H9 (cell line): ENCODE data around the gene ANKS1B. TPM values are rescaled to one million over a fixed set of nuclear protein-coding genes. Genes with fewer than 3 reads are reported as not detected.

Experiments
- DNase-seq: peaks from one replicate; pipeline ENCODE4 v3.0.0-alpha.2; 2017
- H2AFZ ChIP-seq: one replicate; pipeline ENCODE4 v1.6.1; 2013; ENCODE audit warnings: mild to moderate bottlenecking, low read length, control low read depth, moderate library complexity
- H2AK5ac ChIP-seq: 2 replicates; pipeline ENCODE4 v1.6.1; 2013; ENCODE audit warnings: low read length, control low read depth, mixed read lengths; ENCODE audit not compliant: insufficient read length
- H2BK120ac ChIP-seq: one replicate; pipeline ENCODE4 v1.6.1; 2013; ENCODE audit warnings: low read depth, mild to moderate bottlenecking, low read length, control low read depth, inconsistent platforms; ENCODE audit not compliant: poor library complexity, severe bottlenecking
- H2BK12ac ChIP-seq: 2 replicates; pipeline ENCODE4 v1.6.1; 2013; ENCODE audit warnings: low read length, control low read depth, mixed read lengths, low read depth; ENCODE audit not compliant: insufficient read length
- H2BK15ac ChIP-seq: 2 replicates; pipeline ENCODE4 v1.6.1; 2013; ENCODE audit warnings: low read depth, low read length, control low read depth
- H2BK20ac ChIP-seq: one replicate; pipeline ENCODE4 v1.6.1; 2013; ENCODE audit warnings: low read depth, mild to moderate bottlenecking, low read length, control low read depth, inconsistent platforms; ENCODE audit not compliant: poor library complexity, severe bottlenecking
- H2BK5ac ChIP-seq: 2 replicates; pipeline ENCODE4 v1.6.1; 2013; ENCODE audit warnings: low read length, control low read depth, mixed read lengths; ENCODE audit not compliant: insufficient read length
- H3K14ac ChIP-seq: 2 replicates; pipeline ENCODE4 v1.6.1; 2013; ENCODE audit warnings: low read length, control low read depth; ENCODE audit not compliant: insufficient read depth
- H3K18ac ChIP-seq: 2 replicates; pipeline ENCODE4 v1.6.1; 2013; ENCODE audit warnings: low read depth, mild to moderate bottlenecking, mixed read lengths, low read length, control low read depth; ENCODE audit not compliant: insufficient read length
- H3K23ac ChIP-seq: 2 replicates; pipeline ENCODE4 v1.6.1; 2013; ENCODE audit warnings: low read length, control low read depth, mixed read lengths, low read depth; ENCODE audit not compliant: insufficient read length
- H3K23me2 ChIP-seq: 2 replicates; pipeline ENCODE4 v1.6.1; 2013; ENCODE audit warnings: low read depth, mild to moderate bottlenecking, mixed read lengths, low read length, control low read depth; ENCODE audit not compliant: insufficient read length, poor library complexity, severe bottlenecking
- H3K27ac ChIP-seq: 2 replicates; pipeline ENCODE4 v1.5.1; 2013; ENCODE audit warnings: low read length, control low read depth, mixed read lengths, low read depth; ENCODE audit not compliant: insufficient read length
- H3K27me3 ChIP-seq: 2 replicates; pipeline ENCODE4 v1.6.1; 2013; ENCODE audit warnings: low read length, control low read depth, inconsistent platforms; ENCODE audit not compliant: insufficient read depth
- H3K4ac ChIP-seq: 2 replicates; pipeline ENCODE4 v1.6.1; 2013; ENCODE audit warnings: low read depth, mild to moderate bottlenecking, control low read depth, inconsistent platforms, low read length, moderate library complexity
- H3K4me1 ChIP-seq: 2 replicates; pipeline ENCODE4 v1.6.1; 2013; ENCODE audit warnings: low read length, control low read depth, inconsistent platforms; ENCODE audit not compliant: insufficient read depth
- H3K4me2 ChIP-seq: 2 replicates; pipeline ENCODE4 v1.6.1; 2013; ENCODE audit warnings: low read length, control low read depth, mixed read lengths; ENCODE audit not compliant: insufficient read length, insufficient read depth
- H3K56ac ChIP-seq: 2 replicates; pipeline ENCODE4 v1.6.1; 2013; ENCODE audit warnings: low read depth, mild to moderate bottlenecking, mixed read lengths, low read length, control low read depth; ENCODE audit not compliant: insufficient read length
- H3K79me1 ChIP-seq: 2 replicates; pipeline ENCODE4 v1.6.1; 2013; ENCODE audit warnings: low read depth, mild to moderate bottlenecking, moderate library complexity, low read length, control low read depth, inconsistent platforms; ENCODE audit not compliant: insufficient read depth, poor library complexity, severe bottlenecking
- H3K79me2 ChIP-seq: 2 replicates; pipeline ENCODE4 v1.6.1; 2013; ENCODE audit warnings: low read length, control low read depth, inconsistent platforms; ENCODE audit not compliant: insufficient read depth
- H3K9ac ChIP-seq: 2 replicates; pipeline ENCODE4 v1.6.1; 2013; ENCODE audit warnings: low read length, control low read depth, mixed read lengths; ENCODE audit not compliant: insufficient read length; ENCODE audit errors: extremely low read depth
- H3K9me3 ChIP-seq: one replicate; pipeline ENCODE4 v1.6.1; 2013; ENCODE audit warnings: low read depth, low read length, inconsistent platforms; ENCODE audit not compliant: control insufficient read depth
- H3T11ph ChIP-seq: one replicate; pipeline ENCODE4 v1.6.1; 2013; ENCODE audit warnings: mild to moderate bottlenecking, low read length, control low read depth, inconsistent platforms
- H4K20me1 ChIP-seq: one replicate; pipeline ENCODE4 v1.6.1; 2013; ENCODE audit not compliant: control insufficient read depth, insufficient read length, insufficient read depth
- H4K5ac ChIP-seq: 2 replicates; pipeline ENCODE4 v1.6.1; 2013; ENCODE audit warnings: low read depth, mild to moderate bottlenecking, mixed read lengths, low read length, control low read depth; ENCODE audit not compliant: insufficient read length
- H4K8ac ChIP-seq: replicated peaks from 2 replicates; pipeline ENCODE4 v1.6.1; 2013; ENCODE audit warnings: low read length, control low read depth, mixed read lengths, low read depth; ENCODE audit not compliant: insufficient read length
- H4K91ac ChIP-seq: 2 replicates; pipeline ENCODE4 v1.6.1; 2013; ENCODE audit warnings: low read depth, mild to moderate bottlenecking, moderate library complexity, mixed read lengths, low read length, control low read depth; ENCODE audit not compliant: insufficient read length
- H3K27ac Mint-ChIP-seq, 3 experiments: 2 replicates in 2 of 3; 3 replicates in 1 of 3; pipeline ENCODE4 v1.8.0; 2020 to 2021; ENCODE audit warnings: mixed read lengths in 3 of 3, mild to moderate bottlenecking in 1 of 3, moderate library complexity in 1 of 3
- H3K27me3 Mint-ChIP-seq: 2 replicates; pipeline ENCODE4 v1.8.0; 2021; ENCODE audit warnings: low read depth, mild to moderate bottlenecking, moderate library complexity, mixed read lengths
- H3K36me3 Mint-ChIP-seq, 3 experiments: 2 replicates in 2 of 3; 3 replicates in 1 of 3; pipeline ENCODE4 v1.8.0; 2020 to 2021; ENCODE audit warnings: low read depth in 3 of 3, mixed read lengths in 3 of 3; ENCODE audit not compliant: insufficient read depth in 1 of 3
- H3K4me1 Mint-ChIP-seq, 2 experiments: 2 replicates each; pipeline ENCODE4 v1.8.0; 2020; ENCODE audit warnings: mixed read lengths in 2 of 2
- H3K4me3 Mint-ChIP-seq, 2 experiments: 2 replicates in 1 of 2; 3 replicates in 1 of 2; pipeline ENCODE4 v1.8.0; 2020 to 2021; ENCODE audit warnings: mild to moderate bottlenecking in 2 of 2, mixed read lengths in 2 of 2, moderate library complexity in 1 of 2
- H3K9me3 Mint-ChIP-seq, 2 experiments: 2 replicates in 1 of 2; 3 replicates in 1 of 2; pipeline ENCODE4 v1.8.0; 2020; ENCODE audit warnings: mild to moderate bottlenecking in 2 of 2, mixed read lengths in 2 of 2, moderate library complexity in 1 of 2
- WGBS: extraction: QIAGEN DNeasy Blood & Tissue Kit; methylation state at CpG from one replicate; pipeline ENCODE4 v1.1.7; 2013; ENCODE audit warnings: missing lambda C conversion rate, low lambda C conversion rate, mixed read lengths; ENCODE audit not compliant: insufficient read length; ENCODE audit errors: extremely low coverage; 5-methylcytosine and 5-hydroxymethylcytosine counted together
- total RNA-seq: library from RNA; stranded (reverse); gene quantifications from 2 replicates; pipeline ENCODE4 v1.2.1, GENCODE V29; 2021
- TF ChIP-seq, protein P1 (sequence below): fragments of 200-600 bp; sonication (generic); conservative IDR thresholded peaks from 3 replicates; pipeline ENCODE4 v1.8.0; 2021; ENCODE audit warnings: antibody characterized with exemption, mild to moderate bottlenecking

Gene ANKS1B
- total RNA-seq, 1 experiment from 2014 or later, result 4.1 TPM

DNA sequence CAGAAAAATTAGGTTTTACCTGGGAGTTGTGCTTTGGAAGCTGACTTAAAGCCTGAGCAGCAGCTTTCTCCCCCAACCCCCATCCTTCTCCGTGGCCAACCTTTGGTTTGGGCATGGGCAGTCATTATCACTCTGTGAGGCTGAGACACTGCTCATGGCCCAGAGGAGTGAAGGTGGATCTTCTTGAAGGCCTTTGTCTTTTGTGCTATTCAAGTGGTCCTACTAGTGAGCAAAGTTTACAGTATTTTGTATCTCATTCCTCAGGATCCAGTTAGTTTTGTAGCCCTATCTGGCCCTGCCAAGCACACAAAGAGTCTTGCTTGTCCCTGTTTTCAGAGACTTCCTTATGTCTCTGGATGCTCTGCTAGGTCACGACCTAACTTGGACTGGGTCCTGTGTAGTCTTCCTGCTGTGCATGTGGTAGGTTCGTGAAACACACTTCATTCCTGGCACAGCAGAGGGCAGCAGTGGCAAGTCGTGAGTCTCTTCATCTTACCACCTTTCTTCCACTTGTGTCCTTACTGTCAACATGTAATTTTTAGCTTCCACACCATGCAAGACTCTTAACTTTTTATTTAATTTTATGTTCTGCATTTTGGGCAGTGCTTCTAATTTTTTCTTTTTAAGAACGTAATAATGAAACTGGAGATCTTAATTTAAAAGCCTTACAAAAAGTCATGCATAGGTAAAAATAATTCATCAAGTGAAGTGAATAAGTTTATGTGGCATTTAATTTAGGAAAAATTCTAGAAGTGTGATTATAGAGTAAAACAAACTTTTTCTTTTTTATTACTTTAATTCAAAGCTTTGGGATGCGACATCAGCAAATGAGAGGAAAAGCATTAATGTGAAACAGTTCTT, 1285.9 kb downstream of the ANKS1B start:
- Mint-ChIP-seq H3K4me1 (peaks cover 21 to 22% of the 10 kb centered on the region in 2 experiments), H3K36me3 (peaks cover 0 to 19% (median 4%) of the 10 kb centered on the region in 3 experiments; a peak in 3 of 7 replicates), H3K27ac (no peak overlapping the region), H3K4me3 (no peak overlapping the region), H3K9me3 (no peaks in the 10 kb centered on the region), H3K27me3 (no peaks in the 10 kb centered on the region)
- Histone ChIP-seq H4K5ac (no peak overlapping the region), H4K91ac (no peak overlapping the region), H3K79me1 (no peaks in the 10 kb centered on the region), H3K18ac (no peak overlapping the region), H3K4me1 (peaks cover 8% of the 10 kb centered on the region; the same call in 1 of the 2 replicates), H3K23ac (no peak overlapping the region), H2AFZ (no peak overlapping the region), H2BK5ac (no peak overlapping the region), H2BK20ac (no peak overlapping the region), H3K79me2 (no peaks in the 10 kb centered on the region), H3K23me2 (no peaks in the 10 kb centered on the region), H3K27ac (no peak overlapping the region), H3K9me3 (no peaks in the 10 kb centered on the region), H2BK15ac (no peak overlapping the region), H3K4ac (no peak overlapping the region), H3K56ac (no peak overlapping the region), H3K4me2 (no peak overlapping the region), H3K27me3 (no peaks in the 10 kb centered on the region), H2BK120ac (no peak overlapping the region), H3T11ph (no peak overlapping the region), H3K9ac (no peak overlapping the region), H2BK12ac (no peak overlapping the region), H2AK5ac (no peak overlapping the region), H4K20me1 (no peaks in the 10 kb centered on the region), H3K14ac (no peak overlapping the region), H4K8ac (no peak overlapping the region)
- TF ChIP-seq, protein P1, sequence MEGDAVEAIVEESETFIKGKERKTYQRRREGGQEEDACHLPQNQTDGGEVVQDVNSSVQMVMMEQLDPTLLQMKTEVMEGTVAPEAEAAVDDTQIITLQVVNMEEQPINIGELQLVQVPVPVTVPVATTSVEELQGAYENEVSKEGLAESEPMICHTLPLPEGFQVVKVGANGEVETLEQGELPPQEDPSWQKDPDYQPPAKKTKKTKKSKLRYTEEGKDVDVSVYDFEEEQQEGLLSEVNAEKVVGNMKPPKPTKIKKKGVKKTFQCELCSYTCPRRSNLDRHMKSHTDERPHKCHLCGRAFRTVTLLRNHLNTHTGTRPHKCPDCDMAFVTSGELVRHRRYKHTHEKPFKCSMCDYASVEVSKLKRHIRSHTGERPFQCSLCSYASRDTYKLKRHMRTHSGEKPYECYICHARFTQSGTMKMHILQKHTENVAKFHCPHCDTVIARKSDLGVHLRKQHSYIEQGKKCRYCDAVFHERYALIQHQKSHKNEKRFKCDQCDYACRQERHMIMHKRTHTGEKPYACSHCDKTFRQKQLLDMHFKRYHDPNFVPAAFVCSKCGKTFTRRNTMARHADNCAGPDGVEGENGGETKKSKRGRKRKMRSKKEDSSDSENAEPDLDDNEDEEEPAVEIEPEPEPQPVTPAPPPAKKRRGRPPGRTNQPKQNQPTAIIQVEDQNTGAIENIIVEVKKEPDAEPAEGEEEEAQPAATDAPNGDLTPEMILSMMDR, result no peak
- no peak for DNase-seq
- no CpG with 5 or more reads among the region's 6 CpGs for WGBS
